ENCODE results near the gene AKAP6.

DNA sequence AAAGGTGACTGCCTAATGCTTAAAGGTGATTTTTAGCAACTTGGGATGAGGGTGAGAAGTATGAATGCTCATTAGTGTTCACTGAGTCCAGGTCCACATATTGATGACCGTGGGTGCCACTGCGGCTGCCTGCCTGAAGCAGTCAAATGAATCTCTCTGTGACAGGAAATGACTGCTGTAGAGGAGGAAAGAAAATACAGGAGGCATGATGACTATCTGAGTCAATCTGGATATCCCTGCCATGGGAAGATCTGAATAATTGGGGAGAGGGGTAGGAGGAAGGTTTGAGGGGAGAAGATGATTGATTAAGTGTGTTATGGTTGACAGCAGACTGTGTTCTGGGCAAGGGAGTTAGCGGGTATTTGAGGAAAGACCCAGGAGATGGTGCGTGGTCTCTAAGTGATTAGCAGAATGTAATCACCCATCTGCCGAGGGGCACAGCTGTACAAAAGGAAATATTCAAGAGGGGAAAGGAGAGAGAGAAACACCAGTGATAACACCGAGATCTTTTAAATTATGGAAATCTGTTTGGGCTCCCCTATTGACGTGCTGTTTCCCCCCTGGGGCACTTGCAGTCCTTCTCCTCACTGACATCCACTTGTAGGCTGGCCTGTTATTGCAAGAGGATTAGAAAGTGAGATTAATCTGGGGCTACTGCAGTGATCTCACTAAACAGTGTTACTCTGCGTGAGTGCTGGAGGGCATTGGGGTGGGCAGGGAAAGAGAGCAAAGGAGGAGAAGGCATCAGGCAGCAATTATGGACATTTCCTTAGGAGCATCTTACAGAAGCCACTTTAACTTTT lies 97.7 kb downstream of the AKAP6 start:
- TF ChIP-seq POLR2A (IDR thresholded peaks at IDR 0.05) (no peak), POLR2AphosphoS5 (IDR thresholded peaks at IDR 0.05) (no peak)
- TF ChIP-seq, protein P1, sequence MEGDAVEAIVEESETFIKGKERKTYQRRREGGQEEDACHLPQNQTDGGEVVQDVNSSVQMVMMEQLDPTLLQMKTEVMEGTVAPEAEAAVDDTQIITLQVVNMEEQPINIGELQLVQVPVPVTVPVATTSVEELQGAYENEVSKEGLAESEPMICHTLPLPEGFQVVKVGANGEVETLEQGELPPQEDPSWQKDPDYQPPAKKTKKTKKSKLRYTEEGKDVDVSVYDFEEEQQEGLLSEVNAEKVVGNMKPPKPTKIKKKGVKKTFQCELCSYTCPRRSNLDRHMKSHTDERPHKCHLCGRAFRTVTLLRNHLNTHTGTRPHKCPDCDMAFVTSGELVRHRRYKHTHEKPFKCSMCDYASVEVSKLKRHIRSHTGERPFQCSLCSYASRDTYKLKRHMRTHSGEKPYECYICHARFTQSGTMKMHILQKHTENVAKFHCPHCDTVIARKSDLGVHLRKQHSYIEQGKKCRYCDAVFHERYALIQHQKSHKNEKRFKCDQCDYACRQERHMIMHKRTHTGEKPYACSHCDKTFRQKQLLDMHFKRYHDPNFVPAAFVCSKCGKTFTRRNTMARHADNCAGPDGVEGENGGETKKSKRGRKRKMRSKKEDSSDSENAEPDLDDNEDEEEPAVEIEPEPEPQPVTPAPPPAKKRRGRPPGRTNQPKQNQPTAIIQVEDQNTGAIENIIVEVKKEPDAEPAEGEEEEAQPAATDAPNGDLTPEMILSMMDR (IDR thresholded peaks at IDR 0.05) = no peak
